Measurements from ENCODE around the gene SORCS3. TPM values are rescaled to one million over a fixed set of nuclear protein-coding genes. Genes with fewer than 3 reads are reported as not detected.

The SORCS3 gene
- polyA plus RNA-seq, 3 donors: not detected

GRCh38 chr10:104779701-104780100, 138.6 kb downstream of the SORCS3 start:
- WGBS (ENCODE audit: insufficient coverage): 90% methylated on average over 7 of the region's 14 CpGs
- Histone ChIP-seq H2AFZ (ENCODE audit: insufficient read depth, low read depth, low read length, poor library complexity, severe bottlenecking) (no peak overlapping the region), H3K9ac (ENCODE audit: insufficient read depth, low read length, poor library complexity, severe bottlenecking) (no peak overlapping the region), H3K27ac (ENCODE audit: low read depth in 1 of 2, low read length in 2 of 2) (no peak overlapping the region), H3K9me3 (replicated peaks in 1 of 2; ENCODE audit: control insufficient read depth in 1 of 2, insufficient read depth in 1 of 2, low read length in 2 of 2) (no peaks in the 10 kb centered on the region), H3K4me1 (ENCODE audit: control insufficient read depth in 1 of 2, insufficient read depth in 2 of 2, low read length in 2 of 2) (no peaks in the 10 kb centered on the region), H3K27me3 (ENCODE audit: control insufficient read depth in 2 of 2, insufficient read depth in 2 of 2, low read length in 2 of 2) (no peaks in the 10 kb centered on the region), H4K20me1 (ENCODE audit: insufficient read depth, low read length) (no peaks in the 10 kb centered on the region), H3K4me3 (replicated peaks in 1 of 3; ENCODE audit: low read depth in 2 of 3, low read length in 3 of 3) (no peak overlapping the region), H3K36me3 (replicated peaks in 1 of 2; ENCODE audit: control insufficient read depth in 1 of 2, insufficient read depth in 2 of 2, low read length in 2 of 2) (no peaks in the 10 kb centered on the region), H3K4me2 (replicated peaks; ENCODE audit: extremely low read depth, low read length, poor library complexity, severe bottlenecking) (no peak overlapping the region), H3K79me2 (ENCODE audit: insufficient read depth, low read length) (no peaks in the 10 kb centered on the region)
- Mint-ChIP-seq H3K27ac (no peak overlapping the region), H3K4me1 (no peaks in the 10 kb centered on the region), H3K4me3 (no peak overlapping the region), H3K9me3 (peaks cover 0 to 4% (median 0%) of the 10 kb centered on the region in 7 donors), H3K27me3 (ENCODE audit: low read depth in 3 of 3) (peaks cover 0 to 2% (median 2%) of the 10 kb centered on the region in 3 donors), H3K36me3 (no peaks in the 10 kb centered on the region)
- TF ChIP-seq, protein P1, sequence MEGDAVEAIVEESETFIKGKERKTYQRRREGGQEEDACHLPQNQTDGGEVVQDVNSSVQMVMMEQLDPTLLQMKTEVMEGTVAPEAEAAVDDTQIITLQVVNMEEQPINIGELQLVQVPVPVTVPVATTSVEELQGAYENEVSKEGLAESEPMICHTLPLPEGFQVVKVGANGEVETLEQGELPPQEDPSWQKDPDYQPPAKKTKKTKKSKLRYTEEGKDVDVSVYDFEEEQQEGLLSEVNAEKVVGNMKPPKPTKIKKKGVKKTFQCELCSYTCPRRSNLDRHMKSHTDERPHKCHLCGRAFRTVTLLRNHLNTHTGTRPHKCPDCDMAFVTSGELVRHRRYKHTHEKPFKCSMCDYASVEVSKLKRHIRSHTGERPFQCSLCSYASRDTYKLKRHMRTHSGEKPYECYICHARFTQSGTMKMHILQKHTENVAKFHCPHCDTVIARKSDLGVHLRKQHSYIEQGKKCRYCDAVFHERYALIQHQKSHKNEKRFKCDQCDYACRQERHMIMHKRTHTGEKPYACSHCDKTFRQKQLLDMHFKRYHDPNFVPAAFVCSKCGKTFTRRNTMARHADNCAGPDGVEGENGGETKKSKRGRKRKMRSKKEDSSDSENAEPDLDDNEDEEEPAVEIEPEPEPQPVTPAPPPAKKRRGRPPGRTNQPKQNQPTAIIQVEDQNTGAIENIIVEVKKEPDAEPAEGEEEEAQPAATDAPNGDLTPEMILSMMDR (IDR thresholded peaks at IDR 0.05): no peak
- DNase-seq: no peak
- intact Hi-C loops (cut with micrococcal nuclease): no loop called here

DNA sequence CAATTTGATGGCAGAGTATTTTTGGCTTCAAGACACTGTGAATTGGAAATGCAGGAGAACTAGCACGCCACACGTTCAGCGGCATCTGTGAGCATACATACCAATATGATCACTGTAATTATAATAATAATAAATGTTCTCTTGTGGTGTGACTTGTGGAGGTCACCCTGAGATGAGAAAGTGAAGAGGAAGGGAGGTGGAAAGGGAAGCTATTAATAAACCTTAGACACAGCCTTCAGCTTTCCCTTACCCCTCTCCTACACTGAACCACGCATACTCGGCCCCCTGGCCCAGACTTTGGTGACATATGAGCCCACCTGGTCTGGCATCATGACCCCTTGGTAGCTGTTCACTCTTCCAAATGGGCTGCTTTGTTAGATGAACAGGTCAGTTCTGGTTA, 139.1 kb downstream of the SORCS3 start:
- intact Hi-C loops (cut with micrococcal nuclease): no loop called here
- H3K27me3 Mint-ChIP-seq (ENCODE audit: low read depth in 3 of 3): peaks cover 0 to 2% (median 2%) of the 10 kb centered on the region in 3 donors
- TF ChIP-seq, protein P1 (IDR thresholded peaks at IDR 0.05): no peak
- H3K79me2 ChIP-seq (ENCODE audit: insufficient read depth, low read length): no peaks in the 10 kb centered on the region
- WGBS (ENCODE audit: insufficient coverage): no CpG with 5 or more reads among the region's 5 CpGs
- no peak overlapping the region for H3K4me3 Mint-ChIP-seq
- DNase-seq: no peak
- no peaks in the 10 kb centered on the region for H3K4me1 ChIP-seq (ENCODE audit: control insufficient read depth in 1 of 2, insufficient read depth in 2 of 2, low read length in 2 of 2)
- H3K36me3 Mint-ChIP-seq: no peaks in the 10 kb centered on the region
- no peaks in the 10 kb centered on the region for H4K20me1 ChIP-seq (ENCODE audit: insufficient read depth, low read length)
- no peaks in the 10 kb centered on the region for H3K4me1 Mint-ChIP-seq
- H3K9me3 ChIP-seq (replicated peaks in 1 of 2; ENCODE audit: control insufficient read depth in 1 of 2, insufficient read depth in 1 of 2, low read length in 2 of 2): no peaks in the 10 kb centered on the region
- H3K36me3 ChIP-seq (replicated peaks in 1 of 2; ENCODE audit: control insufficient read depth in 1 of 2, insufficient read depth in 2 of 2, low read length in 2 of 2): no peaks in the 10 kb centered on the region
- H3K9me3 Mint-ChIP-seq: peaks cover 0 to 4% (median 0%) of the 10 kb centered on the region in 7 donors
- no peak overlapping the region for H3K4me2 ChIP-seq (replicated peaks; ENCODE audit: extremely low read depth, low read length, poor library complexity, severe bottlenecking)
- no peak overlapping the region for H2AFZ ChIP-seq (ENCODE audit: insufficient read depth, low read depth, low read length, poor library complexity, severe bottlenecking)
- H3K27me3 ChIP-seq (ENCODE audit: control insufficient read depth in 2 of 2, insufficient read depth in 2 of 2, low read length in 2 of 2): no peaks in the 10 kb centered on the region
- no peak overlapping the region for H3K27ac Mint-ChIP-seq
- H3K4me3 ChIP-seq (replicated peaks in 1 of 3; ENCODE audit: low read depth in 2 of 3, low read length in 3 of 3): no peak overlapping the region
- no peak overlapping the region for H3K27ac ChIP-seq (ENCODE audit: low read depth in 1 of 2, low read length in 2 of 2)
- H3K9ac ChIP-seq (ENCODE audit: insufficient read depth, low read length, poor library complexity, severe bottlenecking): no peak overlapping the region
